ENCODE data around the gene ARAP2.

ARAP2 gene

DNA sequence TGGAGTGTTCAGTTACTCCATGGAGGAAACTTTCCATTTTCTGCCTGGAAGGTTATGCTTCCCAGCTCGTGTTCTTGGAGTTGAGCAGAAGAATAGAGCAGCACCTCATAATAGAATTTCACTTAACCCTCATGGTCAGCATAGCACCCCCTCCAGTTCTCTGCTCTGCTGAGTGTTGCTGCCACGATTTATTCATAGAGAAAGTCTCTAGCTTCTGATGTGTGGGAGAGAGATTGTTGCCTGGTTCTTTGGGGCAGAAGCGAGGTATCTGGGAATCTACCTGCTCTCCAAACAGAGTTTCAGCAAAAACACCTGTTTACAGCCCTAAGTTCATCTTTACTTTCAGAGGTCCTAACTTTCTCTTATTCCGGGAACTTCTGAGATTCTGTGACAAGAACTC lies 33.2 kb upstream of the ARAP2 start:
- Histone ChIP-seq H3K27me3 (ENCODE audit: insufficient read depth, low read length, poor library complexity, severe bottlenecking) (no peaks in the 10 kb centered on the region), H4K20me1 (ENCODE audit: insufficient read depth, low read length, poor library complexity, severe bottlenecking) (no peaks in the 10 kb centered on the region), H3K4me2 (ENCODE audit: low read depth, low read length, poor library complexity, severe bottlenecking) (no peak overlapping the region), H3K9me2 (replicated peaks; ENCODE audit: low read depth, low read length) (no peaks in the 10 kb centered on the region), H3K79me2 (ENCODE audit: insufficient read depth, low read length) (no peaks in the 10 kb centered on the region), H3K4me3 (ENCODE audit: low read length, poor library complexity, severe bottlenecking) (no peak overlapping the region), H3K9me3 (ENCODE audit: insufficient read depth, low read depth, low read length) (no peaks in the 10 kb centered on the region), H3F3A (ENCODE audit: low read depth) (0 out of 2 replicates have a peak, but pooled peaks cover 3% of the 10 kb centered on the region), H2AFZ (ENCODE audit: low read length) (peak overlapping the region; percentile 36; the same call in 1 of the 2 replicates), H3K4me1 (ENCODE audit: insufficient read depth, low read length, poor library complexity, severe bottlenecking) (peaks cover 44% of the 10 kb centered on the region), H3K36me3 (ENCODE audit: insufficient read depth, low read length) (no peaks in the 10 kb centered on the region), H3K9ac (ENCODE audit: low read depth, low read length, poor library complexity, severe bottlenecking) (no peak overlapping the region)
- TF ChIP-seq EZH2phosphoT487 (IDR thresholded peaks at IDR 0.05; ENCODE audit: borderline replicate concordance) (no peak), CTCF (conservative IDR thresholded peaks at IDR 0.05; ENCODE audit: low read length) (no peak)

- Histone ChIP-seq H3K27me3 (ENCODE audit: insufficient read depth, low read length, poor library complexity, severe bottlenecking) (no peaks in the 10 kb centered on the region), H3K9me3 (ENCODE audit: insufficient read depth, low read depth, low read length) (no peaks in the 10 kb centered on the region), H3K36me3 (ENCODE audit: insufficient read depth, low read length) (no peaks in the 10 kb centered on the region), H3K9me2 (replicated peaks; ENCODE audit: low read depth, low read length) (no peaks in the 10 kb centered on the region), H2AFZ (ENCODE audit: low read length) (no peak overlapping the region), H3F3A (ENCODE audit: low read depth) (no peaks in the 10 kb centered on the region), H3K4me1 (ENCODE audit: insufficient read depth, low read length, poor library complexity, severe bottlenecking) (peaks cover 20% of the 10 kb centered on the region), H4K20me1 (ENCODE audit: insufficient read depth, low read length, poor library complexity, severe bottlenecking) (no peaks in the 10 kb centered on the region), H3K4me3 (ENCODE audit: low read length, poor library complexity, severe bottlenecking) (no peak overlapping the region), H3K9ac (ENCODE audit: low read depth, low read length, poor library complexity, severe bottlenecking) (no peak overlapping the region), H3K79me2 (ENCODE audit: insufficient read depth, low read length) (no peaks in the 10 kb centered on the region), H3K4me2 (ENCODE audit: low read depth, low read length, poor library complexity, severe bottlenecking) (no peak overlapping the region)
- no peak for TF ChIP-seq CTCF (conservative IDR thresholded peaks at IDR 0.05; ENCODE audit: low read length)
- no peak for TF ChIP-seq EZH2phosphoT487 (IDR thresholded peaks at IDR 0.05; ENCODE audit: borderline replicate concordance)
Measured at GRCh38 chr4:36274158-36274557, 29.8 kb upstream of the ARAP2 start.

DNA sequence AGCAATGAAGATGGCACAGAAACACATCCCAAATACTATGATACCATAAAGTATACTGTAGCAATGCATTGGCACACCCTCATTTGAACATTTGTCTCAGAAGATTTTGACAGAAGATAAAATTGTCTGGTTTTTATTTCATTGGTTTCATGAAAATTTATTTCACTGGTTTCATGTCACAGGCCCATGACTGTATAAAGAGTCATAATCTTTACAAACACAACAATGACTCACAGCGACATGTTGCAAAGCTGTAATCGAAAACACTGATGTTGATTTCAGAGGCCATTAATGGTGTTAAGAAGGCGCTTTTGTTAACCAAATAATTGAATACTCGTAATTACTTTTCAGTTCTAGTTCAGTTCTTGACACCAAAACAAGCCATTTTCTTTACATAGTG lies 29.0 kb upstream of the ARAP2 start:
- Histone ChIP-seq H3K79me2 (ENCODE audit: insufficient read depth, low read length) (no peaks in the 10 kb centered on the region), H4K20me1 (ENCODE audit: insufficient read depth, low read length, poor library complexity, severe bottlenecking) (no peaks in the 10 kb centered on the region), H3F3A (ENCODE audit: low read depth) (no peaks in the 10 kb centered on the region), H3K4me1 (ENCODE audit: insufficient read depth, low read length, poor library complexity, severe bottlenecking) (peaks cover 20% of the 10 kb centered on the region), H3K9me2 (replicated peaks; ENCODE audit: low read depth, low read length) (no peaks in the 10 kb centered on the region), H3K4me2 (ENCODE audit: low read depth, low read length, poor library complexity, severe bottlenecking) (no peak overlapping the region), H3K27me3 (ENCODE audit: insufficient read depth, low read length, poor library complexity, severe bottlenecking) (no peaks in the 10 kb centered on the region), H3K36me3 (ENCODE audit: insufficient read depth, low read length) (no peaks in the 10 kb centered on the region), H3K9ac (ENCODE audit: low read depth, low read length, poor library complexity, severe bottlenecking) (no peak overlapping the region), H3K4me3 (ENCODE audit: low read length, poor library complexity, severe bottlenecking) (no peak overlapping the region), H3K9me3 (ENCODE audit: insufficient read depth, low read depth, low read length) (no peaks in the 10 kb centered on the region), H2AFZ (ENCODE audit: low read length) (no peak overlapping the region)
- no peak for TF ChIP-seq CTCF (conservative IDR thresholded peaks at IDR 0.05; ENCODE audit: low read length)
- no peak for TF ChIP-seq EZH2phosphoT487 (IDR thresholded peaks at IDR 0.05; ENCODE audit: borderline replicate concordance)

Measured in Loucy (cell line).